ENCODE data around the gene CMTM1.

- TF ChIP-seq JUND (IDR thresholded peaks at IDR 0.05) (no peak), EGR1 (IDR thresholded peaks at IDR 0.05; ENCODE audit: low read depth) (no peak), POLR2A (IDR thresholded peaks at IDR 0.05; ENCODE audit: borderline replicate concordance, extremely low read depth, insufficient read depth, insufficient read length) (no peak), CTCF (IDR thresholded peaks at IDR 0.05 in 2 of 3, conservative IDR thresholded peaks at IDR 0.05 in 1 of 3; ENCODE audit: borderline replicate concordance in 1 of 3, insufficient read depth in 1 of 3, low read depth in 2 of 3, low read length in 2 of 3) (no peak)
Measured at GRCh38 chr16:66563574-66564334, 2.5 kb upstream of the CMTM1 start.
